GM12878 (cell line): Measurements from ENCODE around the gene SNAI3. TPM values are rescaled to one million over a fixed set of nuclear protein-coding genes. Genes with fewer than 3 reads are reported as not detected.
A peak's percentile ranks its signal among the peaks of the same experiment; 100 is the strongest.

Experiments
- ATAC-seq: fragments of 200-7000 bp; cut with Tn5 transposase; 3 replicates; pipeline ENCODE4 v1.9.1; 2020; ENCODE audit warnings: mild to moderate bottlenecking, moderate library complexity
- BruUV-seq: library from RNA; stranded (reverse); fragments of 400-500 nt; replicated peaks from 2 replicates; lab custom pipeline; 2021; lab: Mats Ljungman, UMichigan
- CTCF ChIA-PET: fragments of 300-600 bp; sonication (Branson Sonifier 250); formaldehyde crosslinking; extraction: SDS; loops from one replicate; lab custom pipeline; 2021; ENCODE audit warnings: inconsistent platforms; lab: Yijun Ruan, JAX
- POLR2A ChIA-PET: fragments of 350-600 bp; formaldehyde crosslinking; extraction: SDS; loops from one replicate; lab custom pipeline; 2021; ENCODE audit warnings: inconsistent platforms; lab: Charles Lee
- RAD21 ChIA-PET: fragments of 300-600 bp; sonication (Branson Sonifier 250); formaldehyde crosslinking; loops from one replicate; lab custom pipeline; 2023; ENCODE audit warnings: antibody characterized with exemption; ENCODE audit not compliant: unreplicated experiment; lab: Charles Lee
- SMC1A ChIA-PET: fragments of 300-600 bp; sonication (Branson Sonifier 250); formaldehyde crosslinking; loops from one replicate; lab custom pipeline; 2023; ENCODE audit not compliant: unreplicated experiment, uncharacterized antibody; lab: Charles Lee
- DNase-seq: peaks from one replicate; pipeline ENCODE4 v3.0.0-alpha.2; 2011; ENCODE audit warnings: low read depth, low spot score
- FAIRE-seq: peaks from 3 replicates; lab custom pipeline; 2011; peaks lifted over from hg19 to GRCh38; lab: Jason Lieb, UNC
- H2AFZ ChIP-seq: 2 replicates; pipeline ENCODE4 v1.6.0; 2011; ENCODE audit warnings: low read depth, low read length, control low read depth; ENCODE audit not compliant: control insufficient read depth
- H3K27ac ChIP-seq: 2 replicates; pipeline ENCODE4 v1.5.1; 2011; ENCODE audit warnings: control low read depth; ENCODE audit not compliant: control insufficient read depth, insufficient read depth
- H3K27me3 ChIP-seq, 2 experiments: replicated peaks in 1 of 2; 2 replicates each; pipeline versions ENCODE4 v1.6.0 to v1.6.1; 2011; ENCODE audit warnings: low read length in 1 of 2; ENCODE audit not compliant: control insufficient read depth in 2 of 2, insufficient read depth in 2 of 2
- H3K36me3 ChIP-seq, 2 experiments: 2 replicates each; pipeline ENCODE4 v1.5.1; 2011; ENCODE audit warnings: low read length in 1 of 2; ENCODE audit not compliant: control insufficient read depth in 2 of 2, insufficient read depth in 2 of 2
- H3K4me1 ChIP-seq: 2 replicates; pipeline ENCODE4 v1.6.1; 2011; ENCODE audit warnings: mild to moderate bottlenecking, low read length, moderate library complexity, mixed read lengths; ENCODE audit not compliant: control insufficient read depth, insufficient read depth
- H3K4me2 ChIP-seq: 2 replicates; pipeline ENCODE4 v1.6.0; 2011; ENCODE audit warnings: control low read depth; ENCODE audit not compliant: control insufficient read depth, insufficient read depth
- H3K4me3 ChIP-seq: fragments of 200-600 bp; sonication (generic); 2 replicates; pipeline ENCODE4 v1.5.1; 2016
- H3K79me2 ChIP-seq: 2 replicates; pipeline ENCODE4 v1.6.0; 2011; ENCODE audit warnings: low read length; ENCODE audit not compliant: control insufficient read depth, insufficient read depth
- H3K9ac ChIP-seq: 2 replicates; pipeline ENCODE4 v1.8.0; 2011; ENCODE audit warnings: low read length, control low read depth, mixed read lengths; ENCODE audit not compliant: control insufficient read depth, insufficient read depth
- H3K9me3 ChIP-seq: replicated peaks from 3 replicates; pipeline ENCODE4 v1.5.1; 2011; ENCODE audit warnings: mild to moderate bottlenecking, low read length; ENCODE audit not compliant: control insufficient read depth, insufficient read depth
- H4K20me1 ChIP-seq: 2 replicates; pipeline ENCODE4 v1.6.0; 2011; ENCODE audit not compliant: control insufficient read depth, insufficient read depth
- ASH2L ChIP-seq: fragments of 300-600, 200-600 bp; sonication (generic); IDR thresholded peaks from 2 replicates; pipeline ENCODE4 v1.6.1; 2017; ENCODE audit warnings: low read depth, mild to moderate bottlenecking, borderline replicate concordance
- CBX3 ChIP-seq: fragments of 200-600 bp; sonication (generic); IDR thresholded peaks from 2 replicates; pipeline ENCODE4 v1.6.1; 2016; ENCODE audit warnings: low read depth, borderline replicate concordance
- CREM ChIP-seq: IDR thresholded peaks from 2 replicates; pipeline ENCODE4 v1.6.1; 2014; ENCODE audit warnings: antibody characterized with exemption, low read depth
- E2F4 ChIP-seq: IDR thresholded peaks from 2 replicates; pipeline ENCODE4 v1.6.1; 2012; ENCODE audit warnings: low read depth, low read length, improper control_type of control experiment
- EGR1 ChIP-seq, 2 experiments: IDR thresholded peaks; 1 replicate in 1 of 2; 2 replicates in 1 of 2; pipeline ENCODE4 v1.6.1; 2011 to 2012; ENCODE audit warnings: low read depth in 2 of 2, low read length in 2 of 2, borderline replicate concordance in 1 of 2, mild to moderate bottlenecking in 1 of 2, moderate library complexity in 1 of 2
- NR2C1 ChIP-seq: fragments of 450-650 bp; IDR thresholded peaks from 2 replicates; pipeline ENCODE4 v1.6.1; 2017; ENCODE audit warnings: antibody characterized with exemption, mild to moderate bottlenecking, moderate library complexity
- POLR2A ChIP-seq: IDR thresholded peaks from 2 replicates; pipeline ENCODE4 v1.6.1; 2011; ENCODE audit warnings: low read depth, mild to moderate bottlenecking, low read length
- TCF3 ChIP-seq: IDR thresholded peaks from 2 replicates; pipeline ENCODE4 v1.6.1; 2012; ENCODE audit warnings: low read depth, mild to moderate bottlenecking, low read length, borderline replicate concordance; ENCODE audit not compliant: insufficient read depth
- ZSCAN29 ChIP-seq: fragments of 450-650 bp; IDR thresholded peaks from 2 replicates; pipeline ENCODE4 v1.6.1; 2017; ENCODE audit warnings: mild to moderate bottlenecking, moderate library complexity
- WGBS: methylation state at CpG from one replicate; pipeline ENCODE4 v1.1.6; 2016; ENCODE audit warnings: low lambda C conversion rate; ENCODE audit not compliant: insufficient replicate concordance, insufficient coverage; ENCODE audit errors: missing lambda C conversion rate; 5-methylcytosine and 5-hydroxymethylcytosine counted together
- in situ Hi-C: fragments of 300-500 bp; cut with MboI; formaldehyde crosslinking; loops from 9 replicates; pipeline ENCODE4 v1.14.3; 2018; ENCODE audit warnings: mixed read lengths
- intact Hi-C: fragments of 100-400 bp; cut with micrococcal nuclease; formaldehyde crosslinking; loops from one replicate; pipeline ENCODE4 v1.14.2; 2022; ENCODE audit not compliant: unreplicated experiment
- polyA plus RNA-seq, 11 experiments: library from polyadenylated mRNA; depleted of rRNA in 4 of 11; unstranded in 6 of 11; stranded (reverse) in 5 of 11; fragments of >200 nt; fragmentation: Nextera tagmentation in 4 of 11; fragmentation: Illumina TruSeq in 1 of 11; extraction: Ambion mirVana in 4 of 11; extraction: Trizol in 1 of 11; gene quantifications; 1 replicate in 1 of 11; 2 replicates in 10 of 11; pipeline versions ENCODE4 v1.2.1 to v1.2.3, GENCODE V29; 2011 to 2016; ENCODE audit warnings: inconsistent platforms in 2 of 11, missing spikeins in 2 of 11, low read depth in 1 of 11
- total RNA-seq, 4 experiments: library from RNA; depleted of rRNA in 3 of 4; stranded (reverse); fragments of >200 nt in 3 of 4; fragmentation: Illumina TruSeq in 1 of 4; extraction: Trizol in 1 of 4; gene quantifications; 2 replicates each; pipeline versions ENCODE4 v1.2.1 to v1.2.3, GENCODE V29; 2013 to 2021
- TF ChIP-seq, protein P1 (sequence below): fragments of 450-650 bp; IDR thresholded peaks from 2 replicates; pipeline ENCODE4 v1.6.1; 2018; ENCODE audit warnings: mild to moderate bottlenecking, low read depth, moderate library complexity; ENCODE audit not compliant: partially characterized antibody
- TF ChIP-seq, protein P2 (sequence below): fragments of 450-650 bp; formaldehyde crosslinking; IDR thresholded peaks from 2 replicates; pipeline ENCODE4 v1.5.0; 2022; ENCODE audit warnings: mild to moderate bottlenecking, missing genetic modification characterization
- TF ChIP-seq, protein P3 (sequence below): fragments of 450-650 bp; IDR thresholded peaks from 2 replicates; pipeline ENCODE4 v1.6.1; 2017; ENCODE audit warnings: borderline replicate concordance

Gene SNAI3
- total and polyA plus RNA-seq, 10 of the 15 experiments (the other 5 are each of a cell fraction or from before 2014, with no cell fraction given) = 0.21 to 7.4 (median 3.0) TPM

GRCh38 chr16:88713568-88714419 is 27.5 kb upstream of the SNAI3 start:
- RAD21 ChIA-PET = no interaction called here
- H3K36me3 ChIP-seq = peaks cover 13 to 35% of the 10 kb centered on the region in 2 experiments

More at GRCh38 chr16:88713568-88714419, 27.5 kb upstream of the SNAI3 start:
- CTCF ChIA-PET = no interaction called here
- DNase-seq (no peak), ATAC-seq (peak; percentile 20), FAIRE-seq (no peak)
- intact Hi-C loops (no loop called here), in situ Hi-C loops (no loop called here)
- Histone ChIP-seq H2AFZ (no peak overlapping the region), H4K20me1 (no peaks in the 10 kb centered on the region), H3K4me3 (no peak overlapping the region), H3K9ac (no peak overlapping the region), H3K9me3 (no peaks in the 10 kb centered on the region), H3K27ac (no peak overlapping the region), H3K4me1 (no peaks in the 10 kb centered on the region), H3K79me2 (no peaks in the 10 kb centered on the region), H3K27me3 (no peaks in the 10 kb centered on the region), H3K4me2 (no peak overlapping the region)
- TF ChIP-seq E2F4 (no peak), CBX3 (no peak), ZSCAN29 (no peak), EGR1 (IDR thresholded peaks at IDR 0.05; ENCODE audit: borderline replicate concordance in 1 of 2, low read depth in 2 of 2, low read length in 2 of 2) (peak in 1 of 2 experiments; percentile 44; a peak in 1 of 3 replicates), TCF3 (no peak), POLR2A (peak; percentile 54), CREM (no peak), NR2C1 (no peak), ASH2L (no peak)
- TF ChIP-seq, protein P1, sequence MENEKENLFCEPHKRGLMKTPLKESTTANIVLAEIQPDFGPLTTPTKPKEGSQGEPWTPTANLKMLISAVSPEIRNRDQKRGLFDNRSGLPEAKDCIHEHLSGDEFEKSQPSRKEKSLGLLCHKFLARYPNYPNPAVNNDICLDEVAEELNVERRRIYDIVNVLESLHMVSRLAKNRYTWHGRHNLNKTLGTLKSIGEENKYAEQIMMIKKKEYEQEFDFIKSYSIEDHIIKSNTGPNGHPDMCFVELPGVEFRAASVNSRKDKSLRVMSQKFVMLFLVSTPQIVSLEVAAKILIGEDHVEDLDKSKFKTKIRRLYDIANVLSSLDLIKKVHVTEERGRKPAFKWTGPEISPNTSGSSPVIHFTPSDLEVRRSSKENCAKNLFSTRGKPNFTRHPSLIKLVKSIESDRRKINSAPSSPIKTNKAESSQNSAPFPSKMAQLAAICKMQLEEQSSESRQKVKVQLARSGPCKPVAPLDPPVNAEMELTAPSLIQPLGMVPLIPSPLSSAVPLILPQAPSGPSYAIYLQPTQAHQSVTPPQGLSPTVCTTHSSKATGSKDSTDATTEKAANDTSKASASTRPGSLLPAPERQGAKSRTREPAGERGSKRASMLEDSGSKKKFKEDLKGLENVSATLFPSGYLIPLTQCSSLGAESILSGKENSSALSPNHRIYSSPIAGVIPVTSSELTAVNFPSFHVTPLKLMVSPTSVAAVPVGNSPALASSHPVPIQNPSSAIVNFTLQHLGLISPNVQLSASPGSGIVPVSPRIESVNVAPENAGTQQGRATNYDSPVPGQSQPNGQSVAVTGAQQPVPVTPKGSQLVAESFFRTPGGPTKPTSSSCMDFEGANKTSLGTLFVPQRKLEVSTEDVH = no peak
- TF ChIP-seq, protein P2, sequence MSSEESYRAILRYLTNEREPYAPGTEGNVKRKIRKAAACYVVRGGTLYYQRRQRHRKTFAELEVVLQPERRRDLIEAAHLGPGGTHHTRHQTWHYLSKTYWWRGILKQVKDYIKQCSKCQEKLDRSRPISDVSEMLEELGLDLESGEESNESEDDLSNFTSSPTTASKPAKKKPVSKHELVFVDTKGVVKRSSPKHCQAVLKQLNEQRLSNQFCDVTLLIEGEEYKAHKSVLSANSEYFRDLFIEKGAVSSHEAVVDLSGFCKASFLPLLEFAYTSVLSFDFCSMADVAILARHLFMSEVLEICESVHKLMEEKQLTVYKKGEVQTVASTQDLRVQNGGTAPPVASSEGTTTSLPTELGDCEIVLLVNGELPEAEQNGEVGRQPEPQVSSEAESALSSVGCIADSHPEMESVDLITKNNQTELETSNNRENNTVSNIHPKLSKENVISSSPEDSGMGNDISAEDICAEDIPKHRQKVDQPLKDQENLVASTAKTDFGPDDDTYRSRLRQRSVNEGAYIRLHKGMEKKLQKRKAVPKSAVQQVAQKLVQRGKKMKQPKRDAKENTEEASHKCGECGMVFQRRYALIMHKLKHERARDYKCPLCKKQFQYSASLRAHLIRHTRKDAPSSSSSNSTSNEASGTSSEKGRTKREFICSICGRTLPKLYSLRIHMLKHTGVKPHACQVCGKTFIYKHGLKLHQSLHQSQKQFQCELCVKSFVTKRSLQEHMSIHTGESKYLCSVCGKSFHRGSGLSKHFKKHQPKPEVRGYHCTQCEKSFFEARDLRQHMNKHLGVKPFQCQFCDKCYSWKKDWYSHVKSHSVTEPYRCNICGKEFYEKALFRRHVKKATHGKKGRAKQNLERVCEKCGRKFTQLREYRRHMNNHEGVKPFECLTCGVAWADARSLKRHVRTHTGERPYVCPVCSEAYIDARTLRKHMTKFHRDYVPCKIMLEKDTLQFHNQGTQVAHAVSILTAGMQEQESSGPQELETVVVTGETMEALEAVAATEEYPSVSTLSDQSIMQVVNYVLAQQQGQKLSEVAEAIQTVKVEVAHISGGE = no peak
- TF ChIP-seq, protein P3, sequence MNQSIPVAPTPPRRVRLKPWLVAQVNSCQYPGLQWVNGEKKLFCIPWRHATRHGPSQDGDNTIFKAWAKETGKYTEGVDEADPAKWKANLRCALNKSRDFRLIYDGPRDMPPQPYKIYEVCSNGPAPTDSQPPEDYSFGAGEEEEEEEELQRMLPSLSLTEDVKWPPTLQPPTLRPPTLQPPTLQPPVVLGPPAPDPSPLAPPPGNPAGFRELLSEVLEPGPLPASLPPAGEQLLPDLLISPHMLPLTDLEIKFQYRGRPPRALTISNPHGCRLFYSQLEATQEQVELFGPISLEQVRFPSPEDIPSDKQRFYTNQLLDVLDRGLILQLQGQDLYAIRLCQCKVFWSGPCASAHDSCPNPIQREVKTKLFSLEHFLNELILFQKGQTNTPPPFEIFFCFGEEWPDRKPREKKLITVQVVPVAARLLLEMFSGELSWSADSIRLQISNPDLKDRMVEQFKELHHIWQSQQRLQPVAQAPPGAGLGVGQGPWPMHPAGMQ = no peak
- SMC1A ChIA-PET = no interaction called here
- WGBS = 87% methylated on average over 20 of the region's 30 CpGs
- POLR2A ChIA-PET = no interaction called here
- BruUV-seq = no TSS peak
